ENCODE results near the gene FAM20C. TPM values are rescaled to one million over a fixed set of nuclear protein-coding genes. Genes with fewer than 3 reads are reported as not detected.
A peak's percentile ranks its signal among the peaks of the same experiment; 100 is the strongest.
"Not testable (repeated sequence)": the region's sequence is repeated elsewhere in the genome, so short reads cannot be mapped to it uniquely, and the experiment has no call there.

FAM20C gene
- total and polyA plus RNA-seq, 2 donors (not counting 3 experiments of a cell fraction or from before 2014, with no cell fraction given) = 14.2 to 34.5 TPM

- BruUV-seq (replicated peaks) = not testable (repeated sequence)
Measured at GRCh38 chr7:263483-264351, 71.3 kb downstream of the FAM20C start.

More at GRCh38 chr7:263483-264351, 71.3 kb downstream of the FAM20C start:
- H2AFZ ChIP-seq (ENCODE audit: low read depth, low read length); H3K4me3 ChIP-seq (replicated peaks in 1 of 3; ENCODE audit: insufficient read depth in 1 of 3, low read depth in 1 of 3, low read length in 3 of 3); H3K79me2 ChIP-seq (ENCODE audit: control insufficient read depth, insufficient read depth, low read length); dilution Hi-C loops (cut with MboI; ENCODE audit: extremely low pct_ligation_motif_present, low sequenced_read_pairs); H3K4me2 ChIP-seq (ENCODE audit: insufficient read depth, low read length); DNase-seq (ENCODE audit: low read depth, low spot score); H3K9ac ChIP-seq (replicated peaks; ENCODE audit: extremely low read depth, insufficient read depth, low read length); H3K9me1 ChIP-seq (replicated peaks; ENCODE audit: control insufficient read depth, extremely low read depth, insufficient read depth, low read length); POLR2A ChIA-PET; intact Hi-C loops (cut with micrococcal nuclease); H3K27me3 ChIP-seq (ENCODE audit: control insufficient read depth in 2 of 2, insufficient read depth in 2 of 2, low read length in 2 of 2); FAIRE-seq; H3K36me3 ChIP-seq (ENCODE audit: control insufficient read depth in 2 of 2, extremely low read depth in 1 of 2, insufficient read depth in 2 of 2, low read length in 2 of 2); H4K20me1 ChIP-seq (replicated peaks; ENCODE audit: control insufficient read depth, extremely low read depth, insufficient read depth, low read length); H3K4me1 ChIP-seq (ENCODE audit: control insufficient read depth, extremely low read depth, insufficient read depth, low read length); H3K27ac ChIP-seq (ENCODE audit: insufficient read depth, low read depth, low read length); H3K9me3 ChIP-seq (replicated peaks; ENCODE audit: control insufficient read depth, insufficient read depth, low read length): not testable (repeated sequence)
- CTCF ChIA-PET = interaction anchor here (0.8 kb wide), 1 partner anchor 59 kb away, joined by 3 read pairs; no protein-coding TSS in a partner anchor
- peak; percentile 25 to 30 for TF ChIP-seq CTCF (IDR thresholded peaks at IDR 0.05; ENCODE audit: extremely low read depth in 1 of 2, insufficient read depth in 1 of 2, low read depth in 1 of 2, low read length in 2 of 2)
